Glutamatergic neuron (in vitro differentiated cells): ENCODE data around the gene KLB. TPM values are rescaled to one million over a fixed set of nuclear protein-coding genes. Genes with fewer than 3 reads are reported as not detected.

Source experiments
- DNase-seq: peaks from one replicate; pipeline ENCODE4 v3.0.0; 2022
- H3K27ac Mint-ChIP-seq: one replicate; pipeline ENCODE4 v1.8.0; 2020; ENCODE audit warnings: mild to moderate bottlenecking, mixed read lengths, inconsistent platforms; ENCODE audit not compliant: unreplicated experiment
- H3K27me3 Mint-ChIP-seq: one replicate; pipeline ENCODE4 v1.8.0; 2020; ENCODE audit warnings: mild to moderate bottlenecking, moderate library complexity, mixed read lengths, inconsistent platforms; ENCODE audit not compliant: unreplicated experiment
- H3K36me3 Mint-ChIP-seq: one replicate; pipeline ENCODE4 v1.8.0; 2020; ENCODE audit warnings: mild to moderate bottlenecking, mixed read lengths, inconsistent platforms; ENCODE audit not compliant: unreplicated experiment
- H3K4me1 Mint-ChIP-seq: one replicate; pipeline ENCODE4 v1.8.0; 2020; ENCODE audit warnings: mild to moderate bottlenecking, low read depth, mixed read lengths, inconsistent platforms; ENCODE audit not compliant: unreplicated experiment
- H3K4me3 Mint-ChIP-seq: one replicate; pipeline ENCODE4 v1.8.0; 2020; ENCODE audit warnings: mild to moderate bottlenecking, mixed read lengths, inconsistent platforms; ENCODE audit not compliant: unreplicated experiment
- H3K9me3 Mint-ChIP-seq: one replicate; pipeline ENCODE4 v1.8.0; 2020; ENCODE audit warnings: mild to moderate bottlenecking, moderate library complexity, mixed read lengths, inconsistent platforms; ENCODE audit not compliant: unreplicated experiment
- CTCF ChIP-seq: fragments of 200-600 bp; sonication (generic); IDR thresholded peaks from one replicate; pipeline ENCODE4 v1.5.0; 2021; ENCODE audit not compliant: partially characterized antibody, unreplicated experiment
- total RNA-seq: library from RNA; stranded (reverse); fragmentation: NEBNext Ultra II Directional; extraction: Animal tissue kit (Norgen Biotek cat#: 25700); gene quantifications from one replicate; pipeline ENCODE4 v1.2.1, GENCODE V29; 2021; ENCODE audit not compliant: unreplicated experiment

Gene KLB
- total RNA-seq, 1 donor from 2014 or later: not detected

DNA sequence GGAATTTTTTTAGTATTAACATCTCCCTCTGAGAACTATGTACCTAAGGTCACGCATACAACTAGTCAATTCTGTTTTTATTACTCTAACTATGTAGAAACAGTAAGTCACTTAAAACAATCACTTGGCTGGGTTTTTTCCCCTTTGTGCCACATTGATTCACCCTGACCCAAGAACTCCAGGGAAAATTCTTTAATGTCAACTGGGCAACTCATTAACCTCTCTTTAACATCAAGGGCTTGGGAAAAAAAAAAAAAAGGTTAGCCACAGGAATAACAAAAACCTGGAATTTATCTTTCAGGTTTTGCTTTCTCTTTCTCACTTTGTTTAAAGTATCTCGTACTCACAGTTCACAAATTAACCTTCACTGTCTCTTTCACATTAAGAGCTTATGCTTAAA, 43.9 kb downstream of the KLB start:
- Mint-ChIP-seq H3K36me3 (peaks cover 6% of the 10 kb centered on the region), H3K27me3 (peaks cover 2% of the 10 kb centered on the region), H3K4me1 (peaks cover 5% of the 10 kb centered on the region), H3K9me3 (no peaks in the 10 kb centered on the region), H3K27ac (no peak overlapping the region), H3K4me3 (no peak overlapping the region)
- no peak for TF ChIP-seq CTCF
- DNase-seq: no peak

DNA sequence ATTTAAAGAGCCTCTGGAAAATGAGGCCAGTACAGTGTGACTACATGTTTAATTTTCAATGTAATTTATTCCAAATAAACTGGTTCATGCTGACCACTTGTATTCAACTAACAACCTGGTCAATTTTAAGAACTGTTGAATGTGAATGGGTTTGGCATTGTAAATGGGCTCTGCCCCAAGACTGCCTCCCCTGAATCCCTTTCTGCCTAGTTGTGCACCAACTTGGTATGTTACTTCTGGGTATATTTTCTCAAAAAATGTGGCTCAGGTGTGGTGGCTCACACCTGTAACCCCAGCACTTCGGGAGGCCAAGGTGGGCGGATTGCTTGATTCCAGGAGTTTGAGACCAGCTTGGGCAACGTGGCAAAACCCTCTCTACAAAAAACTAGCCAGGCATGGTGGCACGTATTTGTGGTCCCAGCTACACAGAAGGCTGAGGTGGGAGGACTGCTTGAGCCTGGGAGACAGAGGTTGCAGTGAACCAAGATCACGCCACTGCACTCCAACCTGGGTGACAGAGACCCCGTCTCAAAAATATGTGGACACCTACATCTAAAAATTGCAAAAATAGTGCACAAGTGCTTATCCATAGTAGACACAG, 44.8 kb downstream of the KLB start:
- Mint-ChIP-seq H3K4me3 (no peak overlapping the region), H3K4me1 (peaks cover 7% of the 10 kb centered on the region), H3K27me3 (peaks cover 2% of the 10 kb centered on the region), H3K9me3 (no peaks in the 10 kb centered on the region), H3K36me3 (peaks cover 6% of the 10 kb centered on the region), H3K27ac (no peak overlapping the region)
- no peak for TF ChIP-seq CTCF
- no peak for DNase-seq

- TF ChIP-seq CTCF: no peak
- no peak overlapping the region for H3K27ac Mint-ChIP-seq
- peaks cover 13% of the 10 kb centered on the region for H3K4me1 Mint-ChIP-seq
- peaks cover 2% of the 10 kb centered on the region for H3K27me3 Mint-ChIP-seq
- DNase-seq: no peak
- no peaks in the 10 kb centered on the region for H3K9me3 Mint-ChIP-seq
- H3K4me3 Mint-ChIP-seq: peak overlapping the region; percentile 5
- peaks cover 6% of the 10 kb centered on the region for H3K36me3 Mint-ChIP-seq
Observed at GRCh38 chr4:39452153-39452859, 45.6 kb downstream of the KLB start.

GRCh38 chr4:39452860-39453587, 46.3 kb downstream of the KLB start:
- no peak overlapping the region for H3K4me3 Mint-ChIP-seq
- peaks cover 9% of the 10 kb centered on the region for H3K4me1 Mint-ChIP-seq
- DNase-seq: no peak
- TF ChIP-seq CTCF: no peak
- peaks cover 2% of the 10 kb centered on the region for H3K27me3 Mint-ChIP-seq
- H3K9me3 Mint-ChIP-seq: peaks cover under 1% of the 10 kb centered on the region
- peaks cover 6% of the 10 kb centered on the region for H3K36me3 Mint-ChIP-seq
- H3K27ac Mint-ChIP-seq: peak overlapping the region; percentile 46

DNA sequence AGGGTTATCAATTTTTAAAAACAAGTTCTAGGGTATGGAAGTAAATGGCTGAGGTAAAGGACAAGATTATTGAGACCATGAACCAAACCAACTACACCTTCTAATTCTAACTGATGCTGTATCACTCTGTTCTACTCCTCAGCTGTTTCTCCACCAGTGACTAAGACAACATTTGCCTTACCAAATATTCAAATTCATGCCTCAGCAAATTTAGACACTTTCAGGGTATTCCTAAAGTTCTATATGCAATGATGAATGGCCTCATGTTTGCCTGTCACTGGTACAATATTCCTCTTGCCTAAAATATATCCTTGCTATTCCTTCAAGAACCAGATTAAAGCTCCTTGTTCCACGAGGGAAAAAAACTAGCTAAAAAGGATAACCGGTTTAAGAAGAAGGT, 47.0 kb downstream of the KLB start:
- Mint-ChIP-seq H3K27me3 (peaks cover 9% of the 10 kb centered on the region), H3K9me3 (peaks cover 8% of the 10 kb centered on the region), H3K36me3 (peaks cover 6% of the 10 kb centered on the region), H3K4me1 (peaks cover 9% of the 10 kb centered on the region), H3K27ac (no peak overlapping the region), H3K4me3 (no peak overlapping the region)
- TF ChIP-seq CTCF: no peak
- no peak for DNase-seq
